HG02885 (cell line): ENCODE data around the gene CPXCR1.
"Not testable (repeated sequence)": the region's sequence is repeated elsewhere in the genome, so short reads cannot be mapped to it uniquely, and the experiment has no call there.

Source experiments
- ATAC-seq: cut with Tn5 transposase; IDR thresholded peaks from one replicate; pipeline ENCODE4 v1.9.1; 2021; ENCODE audit warnings: mild to moderate bottlenecking; ENCODE audit not compliant: unreplicated experiment, poor library complexity

The CPXCR1 gene

DNA sequence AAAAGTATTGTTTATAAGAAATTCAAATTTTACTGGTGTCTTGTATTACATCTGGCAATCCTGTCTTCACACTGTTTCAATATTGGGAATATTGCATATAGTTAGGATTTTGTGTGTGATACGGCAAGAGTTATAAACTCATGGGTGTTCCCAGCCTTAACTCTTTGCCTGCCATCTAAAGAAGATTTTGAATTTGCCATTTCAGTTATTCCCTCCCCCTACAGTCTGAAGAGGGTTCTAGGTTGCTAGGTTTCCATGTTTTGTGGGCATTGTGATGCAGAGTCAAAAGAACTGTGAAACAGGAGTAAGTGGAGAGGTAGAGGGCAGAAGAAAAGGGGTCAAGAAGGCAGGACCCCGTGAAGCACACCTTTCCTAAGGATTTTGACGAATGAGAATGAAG is at the start of gene CPXCR1:
CPXCR1 (plus strand) TSS at position 301 of the 400 bp plus-strand sequence. CDS start 6,190 bp downstream, outside the sequence.
- no peak for ATAC-seq

DNA sequence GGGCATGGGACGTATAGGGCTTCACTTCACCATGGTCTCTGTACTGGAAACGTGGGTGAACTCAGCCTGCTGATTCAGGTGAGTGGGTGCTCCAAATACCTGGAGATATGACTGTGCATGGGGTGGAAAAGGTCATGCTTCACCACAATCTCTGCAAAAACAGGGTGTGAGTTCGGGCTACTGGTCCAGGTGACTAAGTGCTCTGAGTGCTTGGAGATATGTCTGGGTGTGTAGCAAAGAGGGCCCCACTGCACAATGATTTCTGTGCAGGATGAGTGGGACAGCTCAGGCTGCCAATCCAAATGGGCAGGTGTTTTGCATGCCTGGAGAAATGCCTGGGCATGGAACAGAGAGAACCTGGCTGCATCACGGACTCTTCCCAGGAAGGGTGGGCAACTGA is 11.2 kb upstream of the CPXCR1 start:
- no peak for ATAC-seq

DNA sequence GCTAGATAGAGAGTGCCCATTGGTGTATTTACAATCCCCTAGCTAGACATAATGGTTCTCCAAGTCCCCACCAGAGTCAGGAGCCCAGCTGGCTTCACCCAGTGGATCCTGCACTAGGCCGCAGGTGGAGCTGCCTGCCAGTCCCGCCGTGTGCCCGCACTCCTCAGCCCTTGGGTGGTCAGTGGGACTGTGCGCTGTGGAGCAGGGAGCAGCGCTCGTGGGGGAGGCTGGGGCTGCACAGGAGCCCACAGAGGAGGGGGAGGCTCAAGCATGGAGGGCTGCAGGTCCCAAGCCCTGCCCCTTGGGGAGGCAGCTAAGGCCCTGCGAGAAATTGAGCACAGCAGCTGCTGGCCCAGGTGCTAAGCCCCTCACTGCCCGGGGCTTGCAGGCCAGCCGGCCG is 810 bp upstream of the CPXCR1 start:
- ATAC-seq = not testable (repeated sequence)

GRCh38 chrX:88752339-88752738 is 5.3 kb downstream of the CPXCR1 start:
- ATAC-seq = not testable (repeated sequence)

DNA sequence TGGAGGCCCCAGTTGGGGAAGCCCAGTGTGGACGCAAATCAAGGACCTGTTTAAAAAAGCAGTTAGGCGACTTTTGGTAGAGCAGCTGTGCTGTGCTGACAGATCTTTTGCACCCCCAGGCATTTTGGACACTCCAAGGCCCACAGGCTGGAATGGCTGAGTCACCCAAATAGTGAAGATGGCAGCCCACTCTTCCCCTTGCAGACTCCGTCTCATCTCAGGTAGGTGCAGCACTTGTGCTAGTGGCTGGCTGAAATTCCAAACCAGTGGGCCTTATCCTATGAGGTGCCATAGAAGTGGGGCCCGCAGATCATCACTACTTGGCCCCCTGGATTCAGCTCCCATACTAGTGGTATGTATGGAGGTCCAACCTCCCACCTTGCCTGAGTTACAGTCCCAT is 42.8 kb downstream of the CPXCR1 start:
- ATAC-seq = no peak
